Stimulated activated effector memory CD8-positive, alpha-beta T cell treated with anti-CD3 and anti-CD28 coated beads, Interleukin-12 subunit alpha, Interleukin-12 subunit beta, amount 100 ng/mL, for 72 hours (primary cell): ENCODE data around the gene MRPL41.
"Not testable (repeated sequence)": the region's sequence is repeated elsewhere in the genome, so short reads cannot be mapped to it uniquely, and the experiment has no call there.

Experiments
- ATAC-seq: fragments of 150-1000 bp; cut with Tn5 transposase; 2 replicates; pipeline ENCODE4 v1.10.0; 2021
- DNase-seq, 2 donors: peaks; one replicate each; pipeline ENCODE4 v3.0.0; 2021 to 2022; ENCODE audit warnings: low spot score in 2 of 2
- H3K27ac Mint-ChIP-seq: one replicate; pipeline ENCODE4 v1.8.0; 2022; ENCODE audit warnings: mild to moderate bottlenecking, mixed read lengths
- H3K36me3 Mint-ChIP-seq: one replicate; pipeline ENCODE4 v1.8.0; 2022; ENCODE audit warnings: mild to moderate bottlenecking, mixed read lengths
- H3K4me1 Mint-ChIP-seq: one replicate; pipeline ENCODE4 v1.8.0; 2022; ENCODE audit warnings: mixed read lengths
- H3K4me3 Mint-ChIP-seq: one replicate; pipeline ENCODE4 v1.8.0; 2022; ENCODE audit warnings: mild to moderate bottlenecking, mixed read lengths
- H3K9me3 Mint-ChIP-seq: one replicate; pipeline ENCODE4 v1.8.0; 2022; ENCODE audit warnings: mixed read lengths

The MRPL41 gene

DNA sequence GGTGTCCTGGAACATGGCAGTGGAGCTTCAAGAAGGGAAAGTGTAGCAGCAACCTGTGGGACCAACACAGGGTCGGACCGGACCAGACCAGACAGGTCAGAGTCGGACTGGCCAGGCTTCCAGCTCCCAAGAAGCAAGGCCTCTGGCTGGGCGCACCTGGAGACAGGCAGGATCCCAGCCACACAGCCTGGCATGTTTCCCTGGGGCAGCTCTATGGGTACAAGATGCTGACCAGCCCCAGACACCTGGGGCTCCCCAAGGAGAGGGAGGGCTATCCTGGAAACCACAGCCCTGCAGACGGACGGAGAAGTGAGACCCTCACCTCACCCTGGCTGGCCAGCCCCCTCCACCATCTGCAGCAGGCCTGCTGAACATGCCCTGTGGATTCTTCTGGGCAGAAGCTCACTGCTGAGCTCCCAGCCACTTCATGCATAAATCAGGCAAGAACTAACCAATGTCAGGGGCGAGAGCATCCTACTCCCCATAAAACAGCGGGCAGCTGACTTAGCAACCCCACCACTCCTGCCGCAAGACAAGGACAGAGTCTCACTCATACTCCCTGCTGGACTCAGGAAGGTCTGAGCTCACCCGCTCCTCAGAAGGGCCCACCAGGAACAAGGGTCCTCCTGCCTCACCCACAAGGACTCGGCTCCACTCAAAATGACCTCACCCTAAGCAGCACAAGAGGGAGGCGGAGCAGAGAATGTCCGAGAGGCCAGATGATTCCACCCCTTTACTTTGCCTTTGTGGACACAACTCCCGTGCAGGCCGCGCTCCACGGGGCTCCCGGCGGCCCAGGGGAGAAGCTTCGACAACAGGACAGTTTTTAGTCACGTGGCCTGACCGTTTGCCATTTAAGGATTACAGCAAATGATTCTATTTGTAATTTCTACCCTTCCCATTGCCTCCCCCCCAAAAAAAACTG is 29.9 kb downstream of the MRPL41 start:
- ATAC-seq (no peak), DNase-seq (no peak)
- no peak overlapping the region for H3K4me3 Mint-ChIP-seq
- H3K27ac Mint-ChIP-seq: peak overlapping the region; percentile 14
- H3K9me3 Mint-ChIP-seq: no peaks in the 10 kb centered on the region
- H3K4me1 Mint-ChIP-seq: peaks cover 11% of the 10 kb centered on the region
- H3K36me3 Mint-ChIP-seq: peaks cover 38% of the 10 kb centered on the region

DNA sequence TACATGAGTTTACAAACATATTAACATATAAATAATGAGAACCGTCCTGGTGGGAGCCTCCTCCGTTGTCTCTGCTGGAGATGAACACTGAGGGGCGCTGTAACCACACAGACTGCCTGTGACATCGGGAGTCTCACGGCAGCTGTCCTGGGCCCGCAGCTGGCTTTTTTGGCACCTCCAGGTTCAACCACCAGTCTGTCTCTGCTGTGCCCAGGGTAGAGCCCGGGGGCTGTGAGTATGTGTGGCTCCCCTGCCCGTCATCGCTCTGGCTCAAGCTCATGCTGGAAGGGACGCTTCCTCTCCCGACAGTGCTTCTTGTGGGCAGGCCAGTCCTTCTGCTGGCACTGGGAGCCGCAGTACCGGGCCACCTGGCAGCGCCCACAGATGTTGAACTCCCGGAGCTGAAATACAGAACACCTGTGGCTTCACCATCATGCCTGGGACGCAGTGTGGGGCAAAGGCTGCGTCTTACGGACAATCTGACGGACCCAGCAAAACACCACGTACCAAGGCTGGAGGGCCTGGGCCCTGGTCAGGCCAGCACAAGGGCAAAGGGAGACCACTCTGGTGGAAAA is 30.7 kb downstream of the MRPL41 start:
- no peak for DNase-seq
- Mint-ChIP-seq H3K9me3 (no peaks in the 10 kb centered on the region), H3K4me1 (peaks cover 6% of the 10 kb centered on the region), H3K27ac (no peak overlapping the region), H3K36me3 (peaks cover 42% of the 10 kb centered on the region), H3K4me3 (no peak overlapping the region)
- ATAC-seq: no peak

DNA sequence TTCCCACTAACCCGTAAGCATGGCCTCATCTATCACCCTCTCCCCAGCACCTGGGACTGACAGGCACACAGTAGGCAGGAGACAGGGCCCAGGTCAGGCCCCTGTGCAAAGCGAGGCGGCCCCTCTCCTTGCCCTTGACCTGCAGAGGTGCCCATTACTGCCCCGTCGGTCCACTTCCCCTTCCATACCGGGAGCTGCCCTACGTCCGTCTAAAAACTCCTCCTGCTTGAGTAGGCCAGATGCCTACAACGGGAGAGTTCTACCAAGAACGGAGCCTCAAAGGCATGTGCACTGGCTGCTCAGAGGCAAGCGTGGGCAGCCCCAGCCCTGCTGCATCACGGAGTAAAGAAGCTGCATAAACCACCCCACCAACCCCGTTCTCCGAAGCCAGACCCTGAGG is 31.7 kb downstream of the MRPL41 start:
- Mint-ChIP-seq H3K4me3 (no peak overlapping the region), H3K36me3 (peaks cover 52% of the 10 kb centered on the region), H3K27ac (peak overlapping the region; percentile 48), H3K9me3 (no peaks in the 10 kb centered on the region), H3K4me1 (peaks cover 8% of the 10 kb centered on the region)
- DNase-seq (no peak), ATAC-seq (no peak)

DNA sequence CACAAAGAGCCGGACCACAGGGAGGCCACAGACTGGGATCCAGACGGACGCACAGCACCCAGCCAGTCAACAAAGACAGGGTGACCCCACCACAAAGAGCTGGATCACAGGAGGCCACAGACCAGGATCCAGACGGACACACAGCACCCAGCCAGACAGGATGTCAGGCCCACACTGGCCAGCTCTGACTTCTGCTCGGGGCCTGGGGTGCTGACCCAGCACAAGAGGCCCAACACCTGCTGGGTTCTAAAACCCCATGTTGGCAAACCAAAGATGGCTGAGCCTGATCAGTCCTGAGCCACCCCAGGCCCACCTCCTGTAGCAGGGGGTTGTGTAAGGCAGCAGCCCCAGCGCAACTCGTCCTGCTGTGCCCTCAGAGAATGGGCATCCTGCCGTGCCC is 32.3 kb downstream of the MRPL41 start:
- peaks cover 13% of the 10 kb centered on the region for H3K4me1 Mint-ChIP-seq
- ATAC-seq: no peak
- H3K4me3 Mint-ChIP-seq: no peak overlapping the region
- H3K27ac Mint-ChIP-seq: peak overlapping the region; percentile 48
- no peaks in the 10 kb centered on the region for H3K9me3 Mint-ChIP-seq
- DNase-seq: no peak
- H3K36me3 Mint-ChIP-seq: peaks cover 58% of the 10 kb centered on the region

DNA sequence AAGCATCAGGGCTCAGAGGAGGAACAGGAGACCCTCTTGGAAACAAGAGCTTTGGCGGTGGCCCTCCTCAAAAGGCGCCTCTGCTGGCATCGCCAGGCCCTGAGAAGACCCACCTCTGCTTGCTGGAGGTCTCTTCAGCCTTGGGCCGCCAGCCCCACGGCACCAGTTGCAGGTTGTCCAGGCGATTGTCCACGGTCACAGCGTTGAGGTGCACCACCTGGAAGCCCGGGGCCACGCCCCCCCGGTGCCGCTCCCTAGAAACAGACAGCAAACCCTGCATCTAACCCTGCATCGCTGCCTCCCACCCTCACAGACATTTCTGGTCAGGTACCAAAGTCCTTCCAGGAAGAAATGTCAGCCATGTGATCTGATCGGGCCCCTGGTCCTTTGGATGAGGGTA is 35.2 kb downstream of the MRPL41 start:
- ATAC-seq (no peak), DNase-seq (no peak)
- peaks cover 19% of the 10 kb centered on the region for H3K4me1 Mint-ChIP-seq
- no peak overlapping the region for H3K4me3 Mint-ChIP-seq
- peaks cover 55% of the 10 kb centered on the region for H3K36me3 Mint-ChIP-seq
- no peak overlapping the region for H3K27ac Mint-ChIP-seq
- H3K9me3 Mint-ChIP-seq: no peaks in the 10 kb centered on the region

DNA sequence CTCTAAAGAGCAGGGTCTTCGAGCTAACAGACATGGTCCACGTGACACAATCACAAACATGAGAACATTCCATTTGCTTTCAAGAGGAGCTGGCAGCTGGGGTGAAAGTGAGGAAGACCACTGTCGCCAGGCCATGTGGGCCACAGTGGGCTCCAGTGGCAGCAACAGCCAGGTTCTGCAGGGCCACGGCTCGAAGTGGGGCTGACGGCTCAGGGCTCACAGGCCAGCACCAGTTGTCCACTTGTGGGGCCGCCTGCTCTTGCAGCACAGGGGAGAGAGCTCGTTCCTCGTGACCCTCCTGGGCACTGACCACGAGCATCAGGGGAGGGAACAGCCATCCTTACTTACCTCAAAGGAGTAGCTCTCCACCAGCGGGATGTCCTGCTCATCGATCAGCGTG is 36.6 kb downstream of the MRPL41 start:
- Mint-ChIP-seq H3K9me3 (no peaks in the 10 kb centered on the region), H3K4me1 (peaks cover 19% of the 10 kb centered on the region), H3K4me3 (peak overlapping the region; percentile 74), H3K27ac (peak overlapping the region; percentile 53), H3K36me3 (peaks cover 50% of the 10 kb centered on the region)
- ATAC-seq (no peak), DNase-seq (no peak)

DNA sequence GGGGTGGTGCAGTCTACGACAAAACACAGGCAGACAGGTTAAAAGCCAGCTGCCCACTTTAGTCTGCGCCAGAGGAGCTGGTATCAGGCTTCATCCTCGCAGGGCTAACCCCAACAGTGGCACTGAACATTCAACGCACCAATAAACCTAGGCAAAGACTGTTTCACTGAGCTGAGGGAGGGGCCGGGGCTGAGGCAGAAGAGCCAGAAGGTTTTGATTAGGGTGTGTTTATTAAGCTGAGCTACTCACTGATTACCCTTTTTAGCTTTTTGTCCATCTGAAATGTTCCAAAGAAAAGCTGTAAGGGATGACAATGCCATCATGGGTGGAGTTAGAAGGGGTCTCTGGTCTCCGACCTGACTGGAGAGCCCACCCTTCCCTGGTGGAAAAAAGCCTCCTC is 37.2 kb downstream of the MRPL41 start:
- Mint-ChIP-seq H3K27ac (no peak overlapping the region), H3K9me3 (no peaks in the 10 kb centered on the region), H3K36me3 (peaks cover 45% of the 10 kb centered on the region), H3K4me3 (peak overlapping the region; percentile 74), H3K4me1 (peaks cover 19% of the 10 kb centered on the region)
- DNase-seq (no peak), ATAC-seq (no peak)

DNA sequence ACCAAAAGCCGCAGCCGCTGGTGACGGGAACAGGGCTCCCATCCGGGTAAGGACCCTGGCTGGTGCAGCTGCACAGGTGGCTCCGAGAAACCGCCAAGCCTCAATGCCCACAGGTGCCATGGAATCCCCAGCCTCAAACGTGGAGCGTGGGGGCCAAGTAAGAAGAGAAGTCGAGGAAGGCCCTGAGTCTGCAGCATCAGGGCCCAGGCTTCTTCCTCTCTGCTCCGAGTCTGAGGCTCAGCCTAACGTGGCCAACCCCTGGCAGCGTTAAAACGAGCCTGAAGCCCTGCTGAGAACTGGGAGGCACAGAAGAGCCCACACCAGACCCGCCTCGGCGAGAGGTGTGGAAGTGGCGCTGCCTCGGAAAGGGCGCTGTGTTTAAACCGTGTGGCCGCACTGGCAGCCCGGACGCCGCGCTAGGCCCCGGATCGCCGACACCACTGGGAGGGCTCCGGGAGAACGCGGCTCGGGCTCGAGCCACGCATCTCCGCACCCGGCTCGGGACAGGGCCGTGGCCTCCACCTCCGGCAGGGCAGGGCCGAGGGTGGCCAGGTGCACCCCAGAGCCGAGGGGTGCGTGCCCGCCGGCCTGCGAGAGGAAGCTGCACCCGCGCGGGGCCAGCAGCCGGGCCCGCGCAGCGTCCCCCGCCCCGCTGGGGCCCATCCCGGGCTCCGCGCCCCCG is 37.9 kb downstream of the MRPL41 start:
- Mint-ChIP-seq H3K9me3 (no peaks in the 10 kb centered on the region), H3K4me3 (peak overlapping the region; percentile 74), H3K27ac (no peak overlapping the region), H3K4me1 (peaks cover 19% of the 10 kb centered on the region), H3K36me3 (peaks cover 44% of the 10 kb centered on the region)
- ATAC-seq (peak; percentile 4), DNase-seq (no peak)

DNA sequence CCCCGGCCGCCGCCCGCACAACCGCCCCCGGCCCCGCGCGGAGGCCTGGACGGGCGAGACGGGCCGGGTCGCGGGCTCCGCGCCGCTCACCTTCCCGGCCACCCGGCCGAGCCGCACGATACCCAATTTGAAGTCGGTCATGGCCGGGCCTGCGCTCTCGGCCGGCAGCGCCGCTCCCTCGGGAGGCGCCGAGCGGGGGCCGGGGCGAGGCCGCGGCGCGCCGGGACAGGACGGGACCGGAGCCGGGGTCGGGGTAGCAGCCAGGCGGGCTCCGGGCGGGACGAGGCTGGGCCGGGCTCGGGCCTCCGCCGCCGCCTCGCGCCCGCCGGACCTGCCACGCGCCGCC is 38.4 kb downstream of the MRPL41 start:
- H3K27ac Mint-ChIP-seq: no peak overlapping the region
- peaks cover 39% of the 10 kb centered on the region for H3K36me3 Mint-ChIP-seq
- no peaks in the 10 kb centered on the region for H3K9me3 Mint-ChIP-seq
- no peak for DNase-seq
- peak overlapping the region; percentile 82 for H3K4me3 Mint-ChIP-seq
- peaks cover 19% of the 10 kb centered on the region for H3K4me1 Mint-ChIP-seq
- ATAC-seq: peak; percentile 53

DNA sequence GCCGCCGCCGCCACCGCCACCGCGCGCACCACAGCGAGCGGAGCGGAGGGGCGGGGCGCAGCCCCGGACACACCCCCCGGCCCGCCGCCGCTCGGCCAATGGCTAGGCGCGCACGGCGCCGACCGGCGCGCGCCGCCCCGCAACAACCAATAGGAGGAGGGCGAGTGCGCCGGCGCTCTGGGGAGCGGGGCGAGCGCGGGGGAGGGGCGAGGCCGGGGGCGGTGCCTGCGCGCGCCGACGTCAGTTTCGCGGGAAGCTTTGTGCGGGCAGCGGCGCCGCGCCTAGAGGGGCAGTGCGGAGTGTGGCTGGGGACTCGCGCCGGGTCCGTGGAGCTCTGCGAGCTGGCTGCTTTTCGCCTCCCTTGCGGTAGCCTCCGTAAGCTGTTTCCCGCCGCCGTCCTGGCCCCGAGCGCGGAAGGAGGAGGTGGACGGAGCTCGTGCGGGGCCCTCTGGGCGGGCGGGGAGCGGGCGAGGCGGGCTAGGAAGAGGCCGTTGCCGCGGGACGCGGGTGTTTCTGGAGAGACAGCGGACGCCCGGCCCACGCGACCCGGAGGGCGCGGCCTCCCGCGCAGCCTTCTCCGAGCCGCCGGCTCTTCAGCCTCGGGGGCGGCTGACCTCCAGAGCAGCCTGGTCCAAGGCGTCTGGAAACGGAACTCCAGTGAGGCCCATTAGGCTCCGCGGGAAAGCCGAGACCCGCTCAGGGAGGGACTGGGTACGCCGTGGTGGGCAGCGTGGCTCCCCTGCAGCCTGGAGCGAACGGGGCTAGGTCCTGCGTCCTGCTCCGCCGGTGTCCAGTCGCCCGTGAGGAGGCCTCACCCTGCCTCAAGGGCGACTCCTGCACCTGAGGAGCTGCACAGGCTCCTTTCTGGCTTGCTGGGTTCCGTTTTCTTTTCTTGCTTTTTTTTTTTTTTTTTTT is 39.0 kb downstream of the MRPL41 start, which contains the start of gene ZMYND19:
TSS of gene ZMYND19 (minus strand) at position 44 of the 915 bp plus-strand sequence. CDS start 249 bp downstream, outside the sequence.
- DNase-seq: peak; percentile 94 to 96
- peak within 1 kb of the TSS; percentile 82 for H3K4me3 Mint-ChIP-seq
- H3K9me3 Mint-ChIP-seq: no peaks in the 10 kb centered on the region
- peak; percentile 95 for ATAC-seq
- peaks cover 32% of the 10 kb centered on the region for H3K36me3 Mint-ChIP-seq
- H3K27ac Mint-ChIP-seq: peak within 1 kb of the TSS; percentile 89
- H3K4me1 Mint-ChIP-seq: peaks cover 19% of the 10 kb centered on the region

DNA sequence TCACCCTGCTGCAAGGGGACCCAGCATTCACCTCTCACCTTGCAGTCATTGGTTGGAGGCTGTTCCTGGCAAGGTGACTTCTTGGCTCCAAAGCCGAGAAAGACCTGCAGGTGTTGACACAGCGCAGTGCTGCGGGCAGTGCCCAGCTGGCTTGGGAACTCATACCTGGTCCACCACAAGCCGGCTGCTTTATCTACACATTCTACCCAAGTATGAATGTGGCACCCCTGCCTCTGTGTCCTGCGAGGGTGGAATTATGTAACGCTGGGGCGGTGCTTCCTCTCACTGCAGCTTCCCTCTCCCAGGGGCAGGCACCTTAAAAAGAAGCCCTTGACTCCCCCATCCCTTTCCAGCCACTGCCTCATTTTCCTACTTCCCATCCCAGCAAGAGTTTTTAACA is 41.1 kb downstream of the MRPL41 start:
- ATAC-seq: no peak
- no peak for DNase-seq
- Mint-ChIP-seq H3K4me3 (no peak overlapping the region), H3K4me1 (peaks cover 17% of the 10 kb centered on the region), H3K27ac (no peak overlapping the region), H3K36me3 (peaks cover 12% of the 10 kb centered on the region), H3K9me3 (no peaks in the 10 kb centered on the region)

DNA sequence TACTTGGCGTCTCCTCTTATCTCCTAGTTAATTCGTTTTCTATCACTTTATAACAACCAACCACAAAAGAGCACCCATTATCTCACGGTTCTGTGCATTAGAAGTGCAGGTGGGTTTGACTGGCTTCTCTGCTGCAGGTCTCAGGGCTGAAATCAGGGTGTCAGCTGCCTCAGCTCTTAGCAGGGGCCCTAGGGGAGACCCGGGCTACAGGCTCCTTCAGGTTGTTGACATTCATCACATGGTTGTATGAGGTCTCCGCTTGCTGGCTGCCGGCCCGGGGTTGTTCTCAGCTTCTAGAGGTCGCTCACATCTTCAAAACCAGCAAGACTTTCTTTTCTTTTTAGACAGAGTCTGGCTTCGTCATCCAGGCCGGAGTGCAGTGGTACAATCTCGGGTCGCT is 41.5 kb downstream of the MRPL41 start:
- H3K27ac Mint-ChIP-seq: no peak overlapping the region
- H3K36me3 Mint-ChIP-seq: peaks cover 8% of the 10 kb centered on the region
- DNase-seq (no peak), ATAC-seq (no peak)
- H3K9me3 Mint-ChIP-seq: no peaks in the 10 kb centered on the region
- no peak overlapping the region for H3K4me3 Mint-ChIP-seq
- peaks cover 14% of the 10 kb centered on the region for H3K4me1 Mint-ChIP-seq

DNA sequence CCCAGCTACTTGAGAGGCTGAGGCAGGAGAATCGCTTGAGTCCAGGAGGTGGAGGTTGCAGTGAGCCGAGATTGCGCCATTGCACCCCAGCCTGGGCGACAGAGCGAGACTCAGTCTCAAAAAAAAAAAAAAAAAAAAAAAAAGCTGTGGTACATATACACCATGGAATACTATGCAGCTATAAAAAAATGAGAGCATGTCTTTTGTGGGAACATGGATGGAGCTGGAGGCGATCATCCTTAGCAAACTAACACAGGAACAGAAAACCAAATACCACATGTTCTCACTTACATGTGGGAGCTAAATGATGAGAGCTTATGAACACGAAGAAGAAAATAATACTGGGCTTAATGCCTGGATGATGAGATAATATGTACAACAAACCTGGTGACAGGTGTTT is 44.9 kb downstream of the MRPL41 start:
- not testable (repeated sequence) for H3K27ac Mint-ChIP-seq, H3K4me1 Mint-ChIP-seq, ATAC-seq, H3K4me3 Mint-ChIP-seq, H3K36me3 Mint-ChIP-seq, H3K9me3 Mint-ChIP-seq, DNase-seq

DNA sequence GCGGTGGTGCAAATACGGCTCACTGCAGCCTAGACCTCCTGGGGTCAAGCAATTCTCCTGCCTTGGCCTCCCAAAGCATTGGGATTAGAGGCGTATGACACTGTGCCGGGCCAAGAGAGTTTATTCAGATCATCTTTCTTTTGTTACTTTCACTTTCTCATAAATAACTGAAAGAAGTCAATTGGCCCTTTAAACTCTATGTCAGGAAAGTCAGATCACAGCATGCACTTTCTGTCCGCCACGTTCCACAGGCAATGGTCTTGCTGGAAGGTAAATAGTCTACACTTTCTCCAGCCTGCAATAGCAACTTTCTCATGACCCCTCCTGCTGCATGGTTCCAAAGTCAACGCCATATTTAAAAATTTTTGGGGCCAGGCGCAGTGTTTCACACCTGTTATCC is 47.3 kb downstream of the MRPL41 start:
- Mint-ChIP-seq H3K36me3 (peaks cover 4% of the 10 kb centered on the region), H3K27ac (no peak overlapping the region), H3K4me3 (no peak overlapping the region), H3K9me3 (no peaks in the 10 kb centered on the region), H3K4me1 (peaks cover 17% of the 10 kb centered on the region)
- DNase-seq: no peak
- no peak for ATAC-seq
